OCI-LY7 (cell line): Measurements from ENCODE around the gene NPEPL1. TPM values are rescaled to one million over a fixed set of nuclear protein-coding genes. Genes with fewer than 3 reads are reported as not detected.

Source experiments
- BruUV-seq: library from RNA; stranded (reverse); fragments of 400-500 nt; replicated peaks from 2 replicates; lab custom pipeline; 2021; lab: Mats Ljungman, UMichigan
- CTCF ChIA-PET: fragments of 300-600 bp; sonication (Branson Sonifier 250); formaldehyde crosslinking; loops from one replicate; lab custom pipeline; 2022; ENCODE audit warnings: antibody characterized with exemption; ENCODE audit not compliant: unreplicated experiment; lab: Charles Lee
- POLR2A ChIA-PET: fragments of 300-600 bp; sonication (Branson Sonifier 250); formaldehyde crosslinking; loops from one replicate; lab custom pipeline; 2022; ENCODE audit warnings: antibody characterized with exemption; lab: Charles Lee
- DNase-seq: peaks from one replicate; pipeline ENCODE4 v3.0.0-alpha.2; 2015; ENCODE audit warnings: low spot score
- H2AFZ ChIP-seq: fragments of 200-600 bp; sonication (generic), shearing (Covaris generic); 2 replicates; pipeline ENCODE4 v1.6.1; 2014; ENCODE audit warnings: mild to moderate bottlenecking, antibody characterized with exemption, low read length, moderate library complexity
- H3K27ac ChIP-seq: fragments of 200-600 bp; sonication (generic); 2 replicates; pipeline ENCODE4 v1.5.1; 2014; ENCODE audit warnings: mixed run types, low read depth, mild to moderate bottlenecking, moderate library complexity, low read length, inconsistent platforms; ENCODE audit not compliant: poor library complexity, severe bottlenecking
- H3K36me3 ChIP-seq: fragments of 200-600 bp; sonication (generic); 2 replicates; pipeline ENCODE4 v1.6.1; 2014; ENCODE audit warnings: mild to moderate bottlenecking, antibody characterized with exemption, low read length, moderate library complexity, mixed read lengths; ENCODE audit not compliant: insufficient read depth
- H3K4me1 ChIP-seq: fragments of 200-600 bp; sonication (generic); 2 replicates; pipeline ENCODE4 v1.5.1; 2014; ENCODE audit warnings: mild to moderate bottlenecking, low read length; ENCODE audit not compliant: insufficient read depth, poor library complexity, severe bottlenecking
- H3K4me2 ChIP-seq: fragments of 200-600 bp; sonication (generic); 2 replicates; pipeline ENCODE4 v1.6.1; 2014; ENCODE audit warnings: mild to moderate bottlenecking, low read length
- H3K4me3 ChIP-seq: fragments of 200-600 bp; sonication (generic); 2 replicates; pipeline ENCODE4 v1.5.1; 2014; ENCODE audit warnings: mild to moderate bottlenecking, low read depth, low read length; ENCODE audit not compliant: poor library complexity, severe bottlenecking
- H3K79me2 ChIP-seq: fragments of 200-600 bp; sonication (generic); 2 replicates; pipeline ENCODE4 v1.6.1; 2016; ENCODE audit warnings: low read depth, mild to moderate bottlenecking, low read length, moderate library complexity, mixed read lengths; ENCODE audit not compliant: insufficient read depth
- H3K9me2 ChIP-seq: fragments of 200-600 bp; sonication (generic); 2 replicates; pipeline ENCODE4 v1.6.1; 2016; ENCODE audit warnings: mild to moderate bottlenecking, low read length, mixed read lengths; ENCODE audit not compliant: insufficient read depth
- H3K9me3 ChIP-seq: fragments of 200-600 bp; sonication (generic); 2 replicates; pipeline ENCODE4 v1.6.1; 2014; ENCODE audit warnings: mild to moderate bottlenecking, mixed run types, low read length, mixed read lengths
- H4K20me1 ChIP-seq: fragments of 200-600 bp; sonication (generic); 2 replicates; pipeline ENCODE4 v1.6.1; 2014; ENCODE audit warnings: mild to moderate bottlenecking, antibody characterized with exemption, low read length, moderate library complexity, mixed read lengths; ENCODE audit not compliant: insufficient read depth
- CTCF ChIP-seq: fragments of 200-600 bp; sonication (generic); conservative IDR thresholded peaks from 2 replicates; pipeline ENCODE4 v1.5.1; 2014; ENCODE audit warnings: mild to moderate bottlenecking, antibody characterized with exemption, low read length, moderate library complexity, mixed read lengths
- EZH2phosphoT487 ChIP-seq: fragments of 200-600 bp; sonication (generic); IDR thresholded peaks from 2 replicates; pipeline ENCODE4 v1.6.1; 2018; ENCODE audit warnings: low read depth, borderline replicate concordance, mild to moderate bottlenecking, mixed run types, antibody characterized with exemption, low read length, moderate library complexity, mixed read lengths
- intact Hi-C: fragments of 100-400 bp; cut with micrococcal nuclease; formaldehyde crosslinking; loops from one replicate; pipeline ENCODE4 v1.10.0; 2022; ENCODE audit not compliant: unreplicated experiment
- total RNA-seq, 2 experiments: library from RNA; depleted of rRNA in 1 of 2; stranded (reverse); fragments of >200 nt in 1 of 2; shearing (Covaris generic) in 1 of 2; gene quantifications; 2 replicates each; pipeline ENCODE4 v1.2.3, GENCODE V29; 2014 to 2022

Gene NPEPL1
- total RNA-seq, 2 experiments from 2014 or later, result 3.4 to 11.5 TPM

GRCh38 chr20:58705208-58705926, 12.8 kb downstream of the NPEPL1 start:
- H3K36me3 ChIP-seq, result no peaks in the 10 kb centered on the region
- no peaks in the 10 kb centered on the region for H3K9me2 ChIP-seq
- intact Hi-C loops, result no loop called here
- no peaks in the 10 kb centered on the region for H3K9me3 ChIP-seq
- TF ChIP-seq EZH2phosphoT487 (no peak), CTCF (no peak)
- ChIA-PET POLR2A (interaction anchor here (1.1 kb wide), 1 partner anchor 47 kb away, joined by 4 read pairs; no protein-coding TSS in a partner anchor), CTCF (no interaction called here)
- H3K4me1 ChIP-seq, result no peaks in the 10 kb centered on the region
- no peak for DNase-seq
- H4K20me1 ChIP-seq, result no peaks in the 10 kb centered on the region
- H3K27ac ChIP-seq, result no peak overlapping the region
- H2AFZ ChIP-seq, result no peak overlapping the region
- BruUV-seq, result no TSS peak
- no peak overlapping the region for H3K4me3 ChIP-seq
- no peak overlapping the region for H3K4me2 ChIP-seq
- no peaks in the 10 kb centered on the region for H3K79me2 ChIP-seq

- Histone ChIP-seq H3K4me2 (no peak overlapping the region), H2AFZ (no peak overlapping the region), H4K20me1 (no peaks in the 10 kb centered on the region), H3K27ac (no peak overlapping the region), H3K36me3 (no peaks in the 10 kb centered on the region), H3K4me1 (no peaks in the 10 kb centered on the region), H3K4me3 (no peak overlapping the region), H3K9me3 (no peaks in the 10 kb centered on the region), H3K9me2 (no peaks in the 10 kb centered on the region), H3K79me2 (no peaks in the 10 kb centered on the region)
- POLR2A ChIA-PET, result interaction anchor here (1.1 kb wide), 1 partner anchor 48 kb away, joined by 4 read pairs; no protein-coding TSS in a partner anchor
- no peak for DNase-seq
- CTCF ChIA-PET, result no interaction called here
- TF ChIP-seq EZH2phosphoT487, result no peak
- TF ChIP-seq CTCF, result no peak
- BruUV-seq, result no TSS peak
- intact Hi-C loops, result no loop called here
These were observed 13.7 kb downstream of the NPEPL1 start for GRCh38 chr20:58706150-58706892.
